ENCODE data around the gene VWC2L. TPM values are rescaled to one million over a fixed set of nuclear protein-coding genes. Genes with fewer than 3 reads are reported as not detected.

Gene VWC2L
- total and polyA plus RNA-seq, 2 of the 8 experiments (the other 6 are each of a cell fraction or from before 2014, with no cell fraction given): not detected

DNA sequence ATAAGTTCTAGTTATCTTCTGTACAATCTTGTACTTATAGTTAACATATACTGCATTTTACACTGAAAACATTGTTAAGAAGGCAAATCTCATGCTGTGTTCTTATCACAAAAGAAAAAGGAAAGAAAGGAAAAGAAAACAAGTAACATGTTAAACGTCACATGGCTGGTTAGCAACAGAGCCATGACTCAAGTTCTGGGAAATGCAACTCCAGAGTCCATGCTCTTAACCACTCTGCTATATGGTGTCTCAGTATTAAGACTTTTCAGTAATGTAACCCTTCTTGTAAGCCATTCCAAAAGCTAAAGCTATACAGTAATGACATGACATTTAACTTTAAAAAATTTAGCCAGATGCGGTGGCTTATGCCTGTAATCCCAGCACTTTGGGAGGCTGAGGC lies 217.2 kb downstream of the VWC2L start:
- Histone ChIP-seq H2BK15ac (ENCODE audit: low read length) (no peak overlapping the region), H2BK20ac (ENCODE audit: low read length) (no peak overlapping the region), H3K27ac (ENCODE audit: low read depth, low read length) (no peak overlapping the region), H2BK120ac (replicated peaks; ENCODE audit: low read depth, low read length) (no peak overlapping the region), H3K4ac (replicated peaks; ENCODE audit: insufficient read length, low read depth, low read length) (no peak overlapping the region), H3K4me3 (ENCODE audit: extremely low read depth in 1 of 4, insufficient read depth in 2 of 4, low read depth in 3 of 4, low read length in 4 of 4) (no peak overlapping the region), H3K27me3 (replicated peaks in 1 of 4; ENCODE audit: control insufficient read depth in 3 of 4, extremely low read depth in 1 of 4, insufficient read depth in 3 of 4, low read length in 3 of 4) (no peaks in the 10 kb centered on the region), H3K79me2 (ENCODE audit: control insufficient read depth in 1 of 2, insufficient read depth in 2 of 2, low read length in 2 of 2) (no peaks in the 10 kb centered on the region), H4K91ac (replicated peaks; ENCODE audit: insufficient read length, low read length) (no peak overlapping the region), H3K9ac (replicated peaks in 1 of 4; ENCODE audit: extremely low read depth in 1 of 4, low read depth in 3 of 4, low read length in 3 of 4) (no peak overlapping the region), H3K18ac (ENCODE audit: extremely low read depth, low read length) (no peak overlapping the region), H3K9me3 (ENCODE audit: insufficient read depth in 2 of 2, low read depth in 1 of 2, low read length in 1 of 2) (no peaks in the 10 kb centered on the region), H4K8ac (ENCODE audit: extremely low read depth, insufficient read depth, low read length) (no peak overlapping the region), H4K20me1 (replicated peaks in 1 of 2; ENCODE audit: control insufficient read depth in 1 of 2, insufficient read depth in 2 of 2, low read length in 2 of 2) (no peaks in the 10 kb centered on the region), H3K56ac (replicated peaks; ENCODE audit: insufficient read length, low read depth, low read length) (no peak overlapping the region), H3K36me3 (ENCODE audit: control insufficient read depth in 2 of 4, insufficient read depth in 4 of 4, low read length in 3 of 4) (no peaks in the 10 kb centered on the region), H4K5ac (ENCODE audit: insufficient read length, low read depth, low read length) (no peak overlapping the region), H2BK5ac (ENCODE audit: low read depth, low read length) (no peak overlapping the region), H3K79me1 (ENCODE audit: low read depth, low read length) (no peaks in the 10 kb centered on the region), H2AK5ac (ENCODE audit: low read depth, low read length) (no peak overlapping the region), H3K4me2 (ENCODE audit: insufficient read depth in 1 of 2, low read depth in 2 of 2, low read length in 2 of 2) (no peak overlapping the region), H3K4me1 (replicated peaks in 1 of 4; ENCODE audit: control insufficient read depth in 3 of 4, insufficient read depth in 4 of 4, low read length in 3 of 4) (no peaks in the 10 kb centered on the region), H2BK12ac (ENCODE audit: low read depth, low read length) (no peak overlapping the region), H3K23me2 (ENCODE audit: low read depth, low read length) (no peaks in the 10 kb centered on the region), H2AFZ (ENCODE audit: low read length) (no peak overlapping the region), H3K14ac (ENCODE audit: insufficient read length) (no peak overlapping the region), H3K23ac (ENCODE audit: insufficient read length) (no peak overlapping the region)
- POLR2A ChIA-PET (ENCODE audit: partially characterized antibody): no interaction called here
- no peak for FAIRE-seq
- DNase-seq (ENCODE audit: low read depth in 1 of 2, low spot score in 2 of 2): no peak
- WGBS, 2 experiments (ENCODE audit: extremely low coverage in 1 of 2, insufficient coverage in 1 of 2, insufficient read length in 1 of 2, insufficient replicate concordance in 2 of 2, low coverage in 1 of 2, low lambda C conversion rate in 2 of 2, missing lambda C conversion rate in 1 of 2): 74% methylated on average over 2 of the region's 2 CpGs; no CpG with 5 or more reads in 1 of the 2 experiments
- CTCF ChIA-PET (ENCODE audit: partially characterized antibody): no interaction called here
- TF ChIP-seq EP300 (IDR thresholded peaks at IDR 0.05; ENCODE audit: borderline replicate concordance in 1 of 2, low read depth in 2 of 2, low read length in 2 of 2) (no peak), GTF2F1 (IDR thresholded peaks at IDR 0.05; ENCODE audit: borderline replicate concordance, low read depth, low read length) (no peak), ZNF274 (IDR thresholded peaks at IDR 0.05; ENCODE audit: borderline replicate concordance, extremely low read depth, low read length) (no peak), NANOG (IDR thresholded peaks at IDR 0.05; ENCODE audit: insufficient read depth, low read depth, low read length, poor library complexity, severe bottlenecking) (no peak), RXRA (IDR thresholded peaks at IDR 0.05; ENCODE audit: insufficient read depth, low read depth, low read length) (no peak), TAF1 (IDR thresholded peaks at IDR 0.05; ENCODE audit: low read depth, low read length) (no peak), RBBP5 (IDR thresholded peaks at IDR 0.05; ENCODE audit: borderline replicate concordance, low read depth, low read length) (no peak), SUZ12 (IDR thresholded peaks at IDR 0.05; ENCODE audit: low read length) (no peak)

All from H1 (cell line).